ENCODE results near the gene RAB11A.

- TF ChIP-seq CTCF (IDR thresholded peaks at IDR 0.05; ENCODE audit: insufficient read depth, low read length) (no peak), SPI1 (IDR thresholded peaks at IDR 0.05; ENCODE audit: borderline replicate concordance, low read depth) (no peak), REST (IDR thresholded peaks at IDR 0.05; ENCODE audit: insufficient replicate concordance, low read depth) (no peak)
Measured at GRCh38 chr15:65904301-65904700, 35.0 kb downstream of the RAB11A start.

Data from HL-60 (cell line).